ENCODE data around the gene B3GALT6.

Gene B3GALT6

GRCh38 chr1:1228187-1228586 lies 3.9 kb upstream of the B3GALT6 start:
- no peak for TF ChIP-seq CTCF (IDR thresholded peaks at IDR 0.05; ENCODE audit: low read depth, low read length)
- H3K36me3 ChIP-seq, result peaks cover 33% of the 10 kb centered on the region

GRCh38 chr1:1228596-1229321 lies 3.3 kb upstream of the B3GALT6 start:
- H3K27me3 ChIP-seq (ENCODE audit: insufficient read depth, low read depth, severe bottlenecking), result no peaks in the 10 kb centered on the region
- no peak for DNase-seq
- no peaks in the 10 kb centered on the region for H3K9me3 ChIP-seq (ENCODE audit: severe bottlenecking)
- no peak for TF ChIP-seq CTCF (IDR thresholded peaks at IDR 0.05; ENCODE audit: low read depth, low read length)
- H3K27ac ChIP-seq, result no peak overlapping the region
- H3K4me3 ChIP-seq (ENCODE audit: low read depth, low read length), result no peak overlapping the region
- H3K36me3 ChIP-seq, result peaks cover 38% of the 10 kb centered on the region

More at GRCh38 chr1:1228187-1228586, 3.9 kb upstream of the B3GALT6 start:
- no peak for DNase-seq
- no peaks in the 10 kb centered on the region for H3K9me3 ChIP-seq (ENCODE audit: severe bottlenecking)
- no peaks in the 10 kb centered on the region for H3K27me3 ChIP-seq (ENCODE audit: insufficient read depth, low read depth, severe bottlenecking)
- no peak overlapping the region for H3K4me3 ChIP-seq (ENCODE audit: low read depth, low read length)
- no peak overlapping the region for H3K27ac ChIP-seq

GRCh38 chr1:1229770-1230169 lies 2.3 kb upstream of the B3GALT6 start:
- DNase-seq, result no peak
- H3K27me3 ChIP-seq (ENCODE audit: insufficient read depth, low read depth, severe bottlenecking), result no peaks in the 10 kb centered on the region
- peaks cover 46% of the 10 kb centered on the region for H3K36me3 ChIP-seq
- no peak overlapping the region for H3K27ac ChIP-seq
- no peak overlapping the region for H3K4me3 ChIP-seq (ENCODE audit: low read depth, low read length)
- H3K9me3 ChIP-seq (ENCODE audit: severe bottlenecking), result no peaks in the 10 kb centered on the region
- no peak for TF ChIP-seq CTCF (IDR thresholded peaks at IDR 0.05; ENCODE audit: low read depth, low read length)

- peak overlapping the region; percentile 96 for H3K27ac ChIP-seq
- no peaks in the 10 kb centered on the region for H3K27me3 ChIP-seq (ENCODE audit: insufficient read depth, low read depth, severe bottlenecking)
- DNase-seq, result no peak
- peaks cover 46% of the 10 kb centered on the region for H3K36me3 ChIP-seq
- TF ChIP-seq CTCF (IDR thresholded peaks at IDR 0.05; ENCODE audit: low read depth, low read length), result no peak
- peak overlapping the region; percentile 95 for H3K4me3 ChIP-seq (ENCODE audit: low read depth, low read length)
- H3K9me3 ChIP-seq (ENCODE audit: severe bottlenecking), result no peaks in the 10 kb centered on the region
Measured at GRCh38 chr1:1230656-1231399, 1.2 kb upstream of the B3GALT6 start.

- no peak for TF ChIP-seq CTCF (IDR thresholded peaks at IDR 0.05; ENCODE audit: low read depth, low read length)
- H3K9me3 ChIP-seq (ENCODE audit: severe bottlenecking), result no peaks in the 10 kb centered on the region
- peak within 1 kb of the TSS; percentile 95 for H3K4me3 ChIP-seq (ENCODE audit: low read depth, low read length)
- H3K27me3 ChIP-seq (ENCODE audit: insufficient read depth, low read depth, severe bottlenecking), result no peaks in the 10 kb centered on the region
- peak; percentile 96 for DNase-seq
- peaks cover 40% of the 10 kb centered on the region for H3K36me3 ChIP-seq
- H3K27ac ChIP-seq, result peak within 1 kb of the TSS; percentile 96
Measured at GRCh38 chr1:1231400-1232207, 433 bp upstream of the B3GALT6 start, which contains the start of gene SDF4. TSS of gene SDF4 (minus strand) at chr1:1232001. CDS start at chr1:1228772, 3,229 bp downstream.
